Glomerular visceral epithelial cell (primary cell): ENCODE data around the gene RRN3.
"Not testable (repeated sequence)": the region's sequence is repeated elsewhere in the genome, so short reads cannot be mapped to it uniquely, and the experiment has no call there.

Experiments used
- DNase-seq: peaks from one replicate; pipeline ENCODE4 v3.0.0-alpha.2; 2016; ENCODE audit errors: extremely low spot score

The RRN3 gene, protein sequence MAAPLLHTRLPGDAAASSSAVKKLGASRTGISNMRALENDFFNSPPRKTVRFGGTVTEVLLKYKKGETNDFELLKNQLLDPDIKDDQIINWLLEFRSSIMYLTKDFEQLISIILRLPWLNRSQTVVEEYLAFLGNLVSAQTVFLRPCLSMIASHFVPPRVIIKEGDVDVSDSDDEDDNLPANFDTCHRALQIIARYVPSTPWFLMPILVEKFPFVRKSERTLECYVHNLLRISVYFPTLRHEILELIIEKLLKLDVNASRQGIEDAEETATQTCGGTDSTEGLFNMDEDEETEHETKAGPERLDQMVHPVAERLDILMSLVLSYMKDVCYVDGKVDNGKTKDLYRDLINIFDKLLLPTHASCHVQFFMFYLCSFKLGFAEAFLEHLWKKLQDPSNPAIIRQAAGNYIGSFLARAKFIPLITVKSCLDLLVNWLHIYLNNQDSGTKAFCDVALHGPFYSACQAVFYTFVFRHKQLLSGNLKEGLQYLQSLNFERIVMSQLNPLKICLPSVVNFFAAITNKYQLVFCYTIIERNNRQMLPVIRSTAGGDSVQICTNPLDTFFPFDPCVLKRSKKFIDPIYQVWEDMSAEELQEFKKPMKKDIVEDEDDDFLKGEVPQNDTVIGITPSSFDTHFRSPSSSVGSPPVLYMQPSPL

GRCh38 chr16:15093955-15094827, at the start of gene RRN3:
TSS of gene RRN3 (minus strand) at chr16:15094272. CDS start at chr16:15094233, 39 bp downstream.
- DNase-seq = peak; percentile 89

DNA sequence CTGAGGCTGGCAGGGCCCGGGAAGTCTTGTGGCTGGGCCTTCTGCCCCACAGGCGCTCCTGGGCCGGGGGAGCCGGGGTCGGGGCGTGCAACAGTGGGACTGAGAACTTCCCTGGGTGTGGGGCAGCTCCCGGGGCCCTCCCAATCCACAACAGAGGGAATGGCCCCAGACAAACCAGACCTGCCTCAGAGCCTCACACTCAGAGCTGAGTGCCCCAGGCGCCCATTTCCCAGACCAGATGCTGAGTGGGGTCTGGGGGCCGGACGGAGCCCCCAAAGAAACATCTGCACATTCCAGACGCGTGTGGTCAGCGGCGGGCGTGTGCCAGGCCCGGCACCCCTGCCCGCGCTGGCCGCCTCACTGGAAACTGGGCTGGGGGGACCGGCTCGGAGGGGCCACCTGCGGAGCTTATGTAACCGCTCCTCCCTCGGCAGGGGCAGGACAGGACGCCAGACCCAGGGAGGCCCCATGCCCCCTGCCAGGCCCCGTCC, 49.6 kb upstream of the RRN3 start:
- DNase-seq = not testable (repeated sequence)

DNA sequence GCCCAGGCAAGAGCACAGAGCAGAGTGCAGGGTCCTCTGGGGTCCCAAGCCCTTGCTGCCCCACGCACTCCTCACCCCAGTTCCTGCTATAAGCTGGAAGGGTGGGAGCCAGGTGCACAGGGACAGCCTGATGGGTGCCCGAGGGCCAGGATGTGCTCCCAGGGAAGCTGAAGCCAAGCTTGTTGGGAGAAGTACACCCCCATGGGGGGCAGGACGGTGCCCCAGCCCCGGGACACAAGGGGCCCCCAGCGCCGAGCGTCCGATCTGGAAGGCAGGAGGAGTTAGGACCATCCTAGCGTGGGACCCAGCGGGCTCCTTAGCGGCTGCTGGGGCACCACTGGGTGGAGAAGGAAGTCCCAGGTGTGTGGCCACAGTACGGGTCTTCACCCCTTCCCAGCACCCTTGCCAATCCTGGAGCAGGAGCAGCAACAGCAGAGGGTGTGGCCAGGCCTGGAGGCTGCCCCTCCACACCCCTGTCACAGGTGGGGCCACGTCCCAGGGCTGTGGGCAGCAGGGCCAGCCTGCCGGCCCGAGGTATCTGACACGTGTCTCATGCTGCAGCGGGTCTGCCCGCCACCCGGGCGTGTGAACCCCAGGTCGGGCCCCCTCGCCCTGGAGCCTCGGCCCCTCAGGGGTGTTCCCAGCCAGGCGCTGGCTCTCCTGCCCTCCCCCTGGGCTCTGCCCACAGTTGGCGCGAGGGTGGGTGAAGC, 49.0 kb upstream of the RRN3 start:
- DNase-seq = not testable (repeated sequence)

- not testable (repeated sequence) for DNase-seq
These were observed 48.2 kb upstream of the RRN3 start for GRCh38 chr16:15142107-15142890.

- DNase-seq = no peak
These were observed 47.5 kb upstream of the RRN3 start for GRCh38 chr16:15141586-15141985.

DNA sequence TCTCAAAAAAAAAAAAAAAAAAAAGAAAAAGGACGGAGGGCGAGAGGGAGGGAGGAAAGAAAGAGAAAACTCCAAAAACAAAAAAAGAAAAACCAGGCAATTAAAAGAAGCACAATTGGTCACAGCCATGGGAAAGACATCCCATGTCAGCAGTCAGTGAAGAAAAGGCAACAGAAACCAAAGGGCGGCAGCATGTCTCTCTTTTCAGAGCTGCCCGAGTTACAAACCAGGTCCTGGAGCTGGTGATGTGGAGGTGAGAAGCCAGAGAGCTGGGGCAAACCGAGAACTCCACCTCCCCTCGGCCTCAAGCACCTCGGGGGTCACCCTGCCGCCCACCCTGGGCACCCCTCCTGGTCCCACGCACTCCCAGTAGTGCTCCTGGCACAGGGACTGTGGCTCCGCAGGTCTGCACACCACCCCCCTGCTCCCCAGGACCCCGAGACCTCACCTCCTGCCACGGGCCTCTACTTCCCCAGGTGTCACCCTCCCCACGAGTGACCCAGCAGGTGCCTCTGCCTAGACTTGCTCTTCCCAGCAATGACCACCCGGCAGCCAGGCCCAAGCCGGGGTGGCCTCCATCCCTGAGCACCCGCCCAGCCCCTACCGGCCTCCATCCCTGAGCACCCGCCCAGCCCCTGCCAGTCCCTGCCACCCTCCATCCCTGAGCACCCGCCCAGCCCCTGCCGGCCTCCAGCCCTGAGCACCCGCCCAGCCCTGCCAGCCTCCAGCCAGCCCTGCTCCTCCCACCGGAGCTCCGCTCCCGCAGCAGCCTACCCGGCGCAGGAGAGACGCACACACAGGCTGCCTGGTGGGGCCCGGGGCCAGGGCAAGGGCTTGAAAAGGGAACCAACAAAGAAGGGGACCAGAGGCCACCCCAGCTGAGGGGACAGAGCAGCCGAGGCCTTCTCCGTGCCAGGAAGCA, 46.6 kb upstream of the RRN3 start:
- DNase-seq = not testable (repeated sequence)

- DNase-seq = not testable (repeated sequence)
These were observed 43.4 kb upstream of the RRN3 start for GRCh38 chr16:15137514-15137913.

DNA sequence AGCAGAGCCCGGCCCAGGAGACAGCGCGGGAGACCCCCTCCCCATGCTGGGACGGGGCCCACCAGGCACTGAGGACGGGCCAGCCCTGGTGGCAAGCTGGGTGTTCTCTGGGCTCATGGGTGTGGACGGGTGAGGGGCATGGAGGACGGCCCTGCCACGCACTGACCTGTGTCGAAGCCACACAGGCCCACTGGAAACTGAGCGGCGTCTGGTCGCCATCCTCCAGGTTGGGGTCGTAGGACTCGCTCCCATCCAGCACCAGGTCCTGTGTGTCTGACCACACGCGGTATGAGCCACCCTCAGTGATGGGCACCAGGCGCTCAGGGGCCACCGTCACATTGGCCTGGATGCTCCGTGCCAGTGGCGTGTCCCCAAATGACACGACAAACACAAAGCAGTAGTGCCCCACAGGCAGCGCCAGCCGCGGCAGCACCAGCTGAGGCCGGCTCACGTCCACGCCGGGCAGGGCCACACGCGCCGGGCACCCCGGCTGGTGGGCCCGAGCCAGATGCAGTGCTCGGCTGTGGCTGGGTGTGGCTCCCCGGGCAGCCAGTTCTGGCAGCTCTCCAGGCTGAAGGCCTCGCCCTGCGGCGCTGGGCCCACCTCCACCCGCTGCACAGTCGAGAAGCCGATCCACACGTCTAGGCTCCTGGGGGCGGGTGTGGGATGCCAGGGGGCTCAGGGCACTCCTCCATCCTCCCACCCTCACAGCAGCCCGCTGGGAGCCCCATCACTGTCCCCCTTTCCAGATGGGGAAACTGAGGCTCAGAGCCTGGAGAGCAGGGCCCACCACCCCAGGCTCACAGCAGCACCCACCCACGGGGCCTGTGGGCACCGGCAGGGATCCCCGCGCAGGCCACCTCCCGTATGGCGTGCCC, 41.6 kb upstream of the RRN3 start:
- DNase-seq = not testable (repeated sequence)

GRCh38 chr16:15134752-15135482, 40.8 kb upstream of the RRN3 start:
- not testable (repeated sequence) for DNase-seq

- DNase-seq = not testable (repeated sequence)
These were observed 39.5 kb upstream of the RRN3 start for GRCh38 chr16:15133554-15133953.

DNA sequence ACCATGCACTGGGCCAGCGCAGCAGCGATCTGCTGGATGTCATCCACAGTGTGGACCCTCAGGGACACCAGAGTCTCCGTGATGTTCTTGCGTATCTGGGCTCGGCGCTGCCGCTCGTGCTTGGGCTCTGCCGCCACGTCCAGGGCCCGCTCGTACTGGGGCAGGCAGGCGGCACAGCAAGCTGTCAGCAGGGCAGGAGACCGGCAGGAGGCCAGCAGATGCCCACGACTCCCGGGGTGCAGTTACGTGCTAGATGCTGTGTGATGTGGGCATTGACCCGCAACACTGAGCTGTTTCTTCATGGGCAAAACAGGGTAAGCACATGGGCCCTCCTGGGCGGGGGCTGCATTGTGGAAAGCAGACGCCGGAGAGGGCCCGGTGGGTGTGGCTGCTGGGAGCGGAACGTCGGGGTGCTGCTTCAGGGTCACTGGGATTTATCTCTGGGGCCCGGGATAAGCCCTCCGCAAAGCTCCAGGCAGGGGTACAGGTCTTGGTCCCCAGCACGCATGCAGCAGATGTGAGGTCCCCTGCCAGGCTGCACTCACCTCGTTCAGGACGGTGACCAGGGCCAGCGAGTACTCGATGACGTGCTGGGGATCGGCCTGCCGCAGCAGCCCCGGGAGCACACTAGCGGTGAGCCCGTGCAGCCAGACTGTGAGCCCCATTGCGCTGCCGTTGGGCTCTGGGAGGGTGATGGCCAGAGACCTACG, 38.8 kb upstream of the RRN3 start:
- not testable (repeated sequence) for DNase-seq

DNA sequence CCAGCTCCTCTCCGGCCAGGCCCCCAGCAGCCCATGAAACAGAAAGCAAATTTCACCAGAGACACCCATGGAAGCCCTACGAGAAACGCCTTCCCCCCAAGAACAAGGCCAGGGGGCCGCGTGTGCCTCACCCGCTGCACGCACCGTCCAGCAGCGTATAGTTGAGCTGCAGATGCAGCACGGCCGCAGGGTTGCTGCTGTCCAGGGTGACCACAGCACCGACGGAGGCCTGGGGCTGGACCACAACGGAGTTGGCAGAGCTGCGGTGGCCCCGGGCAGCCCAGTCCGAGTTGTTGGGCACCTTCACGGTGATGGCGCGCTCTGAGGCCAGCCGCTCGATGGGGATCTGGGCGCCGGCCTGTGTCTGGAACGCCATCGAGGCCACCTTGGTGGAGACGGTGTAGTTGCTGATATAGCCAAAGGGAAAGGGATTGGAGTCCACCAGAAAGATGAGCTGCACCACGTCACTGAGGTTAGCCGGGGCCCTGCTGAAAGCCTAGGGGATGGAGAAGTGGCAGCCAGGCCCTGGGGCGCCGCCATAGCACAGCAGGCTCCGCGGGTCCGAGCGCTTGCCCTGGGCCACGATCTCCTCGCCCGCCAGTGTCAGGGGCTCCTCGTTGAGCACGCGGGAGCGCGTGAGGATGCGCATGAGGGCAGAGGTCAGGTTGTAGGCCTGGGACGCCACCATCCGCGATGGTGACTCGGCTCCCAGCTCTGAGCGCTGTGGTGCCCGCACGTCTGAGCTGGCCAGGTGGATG, 37.0 kb upstream of the RRN3 start:
- DNase-seq = not testable (repeated sequence)

DNA sequence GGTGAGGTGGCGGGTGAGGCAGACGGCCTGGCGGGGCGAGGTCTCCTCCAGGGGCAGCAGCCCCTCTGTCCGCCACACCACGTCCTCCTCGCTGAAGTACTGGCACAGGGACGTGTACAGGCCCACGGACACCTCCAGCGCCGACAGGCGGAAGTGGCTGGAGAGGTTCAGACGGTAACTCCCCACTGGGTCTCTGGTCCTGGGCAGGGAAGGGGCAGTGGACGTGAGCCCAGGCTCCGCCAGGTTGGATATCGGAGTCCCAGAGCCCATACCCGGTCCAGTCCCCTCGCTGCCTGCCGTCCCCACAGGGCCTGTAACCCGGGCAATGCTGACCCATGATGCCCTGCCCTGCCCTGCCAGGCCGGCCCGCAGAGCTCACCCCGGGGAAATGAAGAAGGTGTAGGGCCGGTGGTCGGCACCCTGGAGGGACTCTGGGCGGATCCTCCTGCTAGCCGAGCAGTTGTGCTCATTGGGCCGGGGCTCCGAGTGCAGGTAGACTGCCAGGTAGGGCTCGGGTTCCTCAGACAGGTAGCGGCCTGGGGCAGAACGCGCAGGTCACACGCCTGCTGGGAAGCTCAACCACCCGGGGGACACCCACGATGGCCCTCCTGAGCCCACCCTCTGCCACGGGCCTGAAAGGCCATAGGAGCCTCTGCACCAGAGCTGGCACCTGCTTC, 36.3 kb upstream of the RRN3 start:
- DNase-seq = not testable (repeated sequence)

GRCh38 chr16:15127641-15128425, 33.8 kb upstream of the RRN3 start:
- DNase-seq = not testable (repeated sequence)
